Stimulated activated naive CD4-positive, alpha-beta T cell treated with Interleukin-2 at 50 U/mL for 16 hours (primary cell): ENCODE data around the gene PPP1CB.
A peak's percentile ranks its signal among the peaks of the same experiment; 100 is the strongest.
"Not testable (repeated sequence)": the region's sequence is repeated elsewhere in the genome, so short reads cannot be mapped to it uniquely, and the experiment has no call there.

Experiments
- DNase-seq: peaks from one replicate; lab custom pipeline; 2025; lab: John Stamatoyannopoulos, UW

The PPP1CB gene

DNA sequence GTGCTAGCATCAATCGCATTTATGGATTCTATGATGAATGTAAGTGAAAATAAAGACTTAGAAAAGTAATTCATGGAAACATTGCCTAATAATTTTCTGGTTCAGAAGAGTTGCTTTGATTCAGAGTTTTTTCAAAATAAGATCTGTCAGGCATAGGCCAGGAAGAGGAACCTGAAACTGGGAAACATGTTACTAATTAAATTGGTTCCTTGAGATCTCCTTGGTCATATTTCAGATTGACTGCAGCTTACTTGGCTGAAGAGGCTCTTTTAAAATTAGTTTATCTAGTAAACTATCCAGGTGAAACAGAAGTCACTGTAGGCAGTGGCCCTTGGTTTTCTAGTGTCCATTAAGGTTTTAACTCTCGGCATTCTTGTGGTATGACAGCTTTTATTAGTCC, 27.4 kb downstream of the PPP1CB start:
- no peak for DNase-seq

DNA sequence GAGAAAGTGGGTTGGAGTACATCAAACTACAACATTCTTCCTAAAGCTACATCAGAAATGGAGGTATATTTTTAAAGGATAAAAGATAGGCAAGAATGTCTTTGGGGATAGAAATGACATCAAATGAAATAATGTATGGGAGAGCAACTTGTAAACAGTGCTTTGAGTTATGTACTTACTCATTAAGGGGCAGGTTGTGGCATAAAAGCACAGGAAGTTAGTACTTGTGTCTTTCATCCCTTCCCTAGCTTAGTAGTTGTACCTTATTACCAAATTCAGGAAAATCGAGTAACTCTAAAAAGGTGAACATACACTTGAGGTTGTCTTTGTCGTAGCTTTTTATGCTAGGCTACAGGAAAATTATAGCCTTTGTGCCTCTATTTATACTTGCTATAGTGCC, 28.9 kb downstream of the PPP1CB start:
- DNase-seq = no peak

DNA sequence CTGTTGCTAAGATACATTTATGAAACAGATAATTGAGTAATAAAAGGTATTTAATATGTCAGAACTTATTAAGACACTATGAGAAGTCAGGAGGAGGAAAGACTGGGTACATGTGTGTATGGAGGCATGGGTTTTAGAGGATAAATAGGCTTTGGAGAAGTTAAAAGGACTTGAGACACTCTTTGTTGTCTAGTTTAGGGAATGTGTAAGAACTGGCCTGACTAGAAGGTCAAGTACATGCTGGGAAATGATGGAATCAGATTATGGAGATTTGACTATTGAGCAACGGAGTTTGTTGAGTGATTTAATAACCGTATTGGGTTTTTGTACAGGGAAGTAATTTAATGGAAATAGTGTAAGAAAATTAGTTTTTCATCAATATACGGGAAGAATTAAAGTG, 30.8 kb downstream of the PPP1CB start:
- no peak for DNase-seq

DNA sequence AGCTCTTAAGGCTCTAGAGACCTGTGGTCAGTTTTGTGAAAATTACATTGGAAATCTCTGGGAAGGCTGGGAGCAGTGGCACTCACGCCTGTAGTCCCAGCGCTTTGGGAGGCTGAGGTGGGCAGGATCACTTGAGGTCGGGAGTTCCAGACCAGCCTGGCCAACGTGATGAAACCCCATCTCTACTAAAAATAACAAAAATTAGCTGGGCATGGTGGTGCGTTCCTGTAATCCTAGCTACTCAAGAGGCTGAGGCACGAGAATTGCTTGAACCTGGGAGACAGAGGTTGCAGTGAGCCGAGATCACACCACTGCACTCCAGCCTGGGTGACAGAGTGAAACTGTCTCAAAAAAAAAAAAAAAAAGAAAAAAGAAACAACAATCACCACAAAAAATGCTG, 32.9 kb downstream of the PPP1CB start:
- not testable (repeated sequence) for DNase-seq

DNA sequence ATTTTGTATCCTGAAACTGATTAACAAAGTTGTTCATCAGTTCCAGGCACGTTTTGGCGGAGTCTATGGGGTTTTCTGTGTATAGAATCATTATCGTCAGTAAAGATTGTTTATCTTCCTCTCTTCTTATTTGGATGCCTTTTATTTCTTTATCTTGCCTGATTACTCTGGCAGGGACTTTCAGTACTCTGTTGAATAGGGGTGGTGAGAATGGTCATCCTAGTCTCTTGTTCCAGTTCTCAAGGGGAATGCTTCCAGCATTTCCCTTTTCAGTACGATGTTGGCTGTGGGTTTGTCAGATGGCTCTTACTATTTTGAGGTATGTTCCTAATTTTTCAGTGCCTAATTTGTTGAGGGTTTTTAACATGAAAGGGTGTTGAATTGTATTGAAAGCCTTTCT, 45.0 kb downstream of the PPP1CB start:
- no peak for DNase-seq

DNA sequence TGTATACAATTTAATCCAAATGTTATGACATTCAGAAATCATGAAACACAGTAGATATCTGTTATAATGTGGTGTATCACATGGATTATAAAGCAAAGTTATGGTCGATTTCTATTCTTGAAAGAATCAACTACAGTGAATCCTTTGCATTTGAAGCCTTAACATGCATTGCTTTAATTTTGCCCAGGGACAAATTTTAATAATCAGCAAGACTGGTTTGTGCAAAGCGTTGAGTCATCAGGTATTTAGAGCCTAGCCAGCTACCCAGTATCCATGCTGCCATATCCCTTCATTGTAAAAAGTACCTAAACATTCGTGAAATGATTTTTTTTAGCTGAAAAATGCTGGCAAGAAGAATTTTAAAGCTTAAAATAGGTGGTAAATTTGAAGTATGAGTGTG, 50.1 kb downstream of the PPP1CB start:
- no peak for DNase-seq

DNA sequence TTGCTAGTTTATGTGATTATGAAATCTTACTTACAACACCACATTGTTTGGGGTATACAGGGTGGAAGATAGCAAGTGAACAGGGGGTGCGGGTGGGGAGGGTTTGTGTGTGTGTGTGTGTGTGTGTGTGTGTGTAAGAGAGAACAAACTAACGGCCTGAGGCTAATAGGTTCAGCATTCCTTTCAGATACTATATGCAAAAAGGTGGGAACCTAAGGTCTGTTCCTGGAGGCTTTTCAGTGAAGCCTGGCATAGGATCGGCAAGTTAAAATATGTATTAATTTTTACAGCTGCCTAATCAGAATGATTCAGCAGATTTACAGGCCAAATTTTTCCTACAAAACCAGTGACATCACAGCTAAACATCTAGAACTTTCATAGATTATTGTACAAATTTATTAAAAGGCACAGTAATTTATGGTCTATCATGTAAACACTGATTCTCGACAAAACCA, 51.4 kb downstream of the PPP1CB start:
- DNase-seq = no peak

DNA sequence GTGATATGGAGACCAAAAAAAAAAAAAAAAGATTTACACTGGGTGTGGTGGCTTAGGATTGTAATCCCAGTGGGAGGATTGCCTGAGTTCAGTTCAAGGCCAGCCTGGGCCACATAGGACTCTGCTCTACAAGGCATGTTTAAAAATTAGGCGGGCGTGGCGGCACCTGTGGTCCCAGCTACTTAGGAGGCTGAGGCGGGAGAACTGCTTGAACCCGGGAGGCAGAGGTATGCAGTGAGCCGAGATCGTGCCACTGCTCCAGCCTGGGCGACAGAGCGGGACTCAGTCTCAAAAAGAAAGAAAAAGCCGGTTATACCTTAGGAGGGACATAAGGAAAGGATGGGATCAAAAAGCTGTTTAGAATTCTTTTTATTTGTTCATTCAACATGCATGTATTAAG, 58.3 kb downstream of the PPP1CB start:
- DNase-seq = no peak

DNA sequence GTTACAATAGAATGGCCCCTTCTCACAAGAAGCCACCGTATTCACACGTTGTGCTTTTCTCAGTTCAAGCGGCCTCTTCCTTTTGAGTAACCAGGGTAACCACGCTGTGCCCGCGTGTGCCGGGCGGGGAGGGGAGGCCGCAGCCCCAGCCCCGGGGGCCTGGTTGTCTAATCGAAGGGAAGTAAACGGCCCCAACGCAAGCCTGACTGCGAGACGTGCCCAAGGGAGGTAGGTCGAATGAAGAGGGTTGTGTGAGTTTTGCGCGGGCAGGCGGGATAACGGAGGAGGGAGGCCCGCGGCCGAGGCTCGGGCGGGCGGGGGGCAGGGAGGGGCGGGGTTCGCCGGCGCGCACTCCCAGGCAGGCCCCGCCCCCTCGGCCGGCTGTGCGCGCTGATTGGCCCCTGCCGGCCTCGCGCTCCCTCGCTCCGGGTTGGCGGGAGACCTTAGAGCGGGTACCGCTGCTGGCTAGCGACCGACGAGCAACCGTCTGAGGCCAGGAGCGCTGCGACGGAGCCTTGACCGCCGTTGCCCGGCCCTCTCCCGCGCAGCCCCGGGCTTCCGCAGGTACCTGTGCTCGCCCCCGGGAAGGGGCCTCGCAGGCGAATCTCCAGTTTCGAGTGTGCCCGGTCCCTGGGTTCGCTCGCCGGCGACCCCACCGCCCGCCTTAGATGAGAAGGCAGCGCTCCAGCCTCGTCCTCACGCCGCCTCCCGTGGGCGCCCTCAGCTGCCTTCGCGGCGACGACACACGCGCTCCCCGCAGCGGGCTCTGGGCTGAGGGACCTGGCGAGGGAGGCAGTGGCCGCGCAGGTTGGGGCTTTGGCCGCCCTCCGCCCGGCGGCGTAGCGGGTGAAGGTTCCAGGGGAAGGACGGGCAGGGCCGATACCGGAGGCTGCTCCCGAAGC, 59.0 kb downstream of the PPP1CB start, which contains the start of gene SPDYA:
Gene SPDYA, plus strand, starts transcription at position 451 of the 902 bp plus-strand sequence. CDS start 5,181 bp downstream, outside the sequence.
- DNase-seq = peak; percentile 81

DNA sequence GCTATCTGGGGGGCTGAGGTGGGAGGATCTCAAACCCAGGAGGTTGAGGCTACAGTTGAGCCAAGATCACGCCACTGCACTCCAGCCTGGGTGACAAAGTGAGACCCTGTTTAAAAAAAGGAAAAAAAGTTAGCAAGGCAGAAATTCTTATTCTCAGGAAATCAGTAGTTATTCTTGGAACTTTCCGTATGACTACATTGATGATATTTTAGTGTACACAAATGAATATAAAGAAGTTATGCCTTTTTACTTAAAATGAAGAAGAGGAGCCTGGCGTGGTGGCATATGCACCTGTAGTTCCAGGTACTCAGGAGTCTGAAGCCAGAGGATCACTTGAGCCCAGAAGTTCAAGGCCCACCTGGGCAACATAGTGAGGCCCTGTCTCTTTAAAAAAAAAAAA, 66.4 kb downstream of the PPP1CB start:
- DNase-seq = no peak

DNA sequence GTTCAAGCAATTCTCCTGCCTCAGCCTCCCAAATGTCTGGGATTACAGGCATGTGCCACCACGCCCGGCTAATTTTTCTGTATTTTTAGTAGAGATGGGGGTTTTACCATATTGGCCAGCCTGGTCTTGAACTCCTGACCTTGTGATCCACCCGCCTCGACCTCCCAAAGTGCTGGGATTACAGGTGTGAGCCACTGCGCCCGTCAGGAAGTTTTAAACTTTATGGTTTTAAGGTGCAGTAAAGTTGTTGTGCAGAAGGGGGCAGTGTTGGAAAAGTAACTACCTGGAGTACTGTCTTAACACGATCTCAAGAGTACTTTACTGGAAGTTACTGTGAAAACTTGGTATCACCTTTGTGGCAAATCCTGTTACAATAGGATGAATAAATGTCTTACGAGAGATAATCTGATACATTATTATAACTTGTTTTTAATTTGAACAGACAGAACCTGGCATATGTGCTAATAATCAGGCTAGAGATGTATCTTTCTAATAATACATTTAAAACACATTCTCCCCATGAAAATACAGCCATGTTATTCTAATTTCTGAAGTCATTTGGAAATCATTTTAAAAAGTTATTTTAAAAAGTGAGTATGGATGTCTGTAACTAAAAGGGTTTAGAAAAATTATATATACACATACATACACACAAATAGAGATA, 69.8 kb downstream of the PPP1CB start:
- peak; percentile 10 for DNase-seq

DNA sequence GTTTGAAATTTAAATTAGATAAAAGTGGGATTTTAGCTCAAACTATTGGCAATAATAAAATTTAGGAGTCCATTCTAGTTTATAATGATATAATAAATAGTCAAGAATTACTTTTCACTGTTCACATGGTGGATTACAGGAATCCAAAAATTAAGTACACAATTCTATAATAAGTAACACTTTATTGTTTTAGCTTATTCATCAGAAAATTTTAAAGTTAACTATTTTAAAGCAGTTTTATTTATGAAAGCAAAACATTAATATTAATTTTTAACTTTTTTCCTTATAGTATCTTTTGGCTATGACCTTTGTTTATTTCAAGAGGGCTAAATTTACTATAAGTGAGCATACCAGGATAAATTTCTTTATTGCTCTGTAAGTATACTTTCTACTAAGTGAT, 70.4 kb downstream of the PPP1CB start:
- no peak for DNase-seq

DNA sequence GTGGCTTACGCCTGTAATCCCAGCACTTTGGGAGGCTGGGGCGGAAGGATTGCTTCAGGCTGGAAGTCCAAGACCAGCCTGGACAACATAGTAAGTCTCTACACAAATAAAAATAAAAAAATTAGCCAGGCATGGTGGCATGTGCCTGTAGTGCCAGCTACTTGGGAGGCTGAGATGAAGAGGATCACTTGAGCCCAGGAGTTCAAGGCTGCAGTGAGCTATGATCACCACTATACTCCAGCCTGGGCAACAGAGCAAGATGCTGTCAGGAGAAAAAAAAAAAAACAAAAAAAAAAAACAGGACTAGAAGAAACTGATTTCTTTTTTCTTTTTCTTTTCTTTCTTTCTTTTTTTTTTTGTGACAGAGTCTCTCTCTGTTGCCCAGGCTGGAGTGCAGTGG, 72.6 kb downstream of the PPP1CB start:
- DNase-seq = no peak

DNA sequence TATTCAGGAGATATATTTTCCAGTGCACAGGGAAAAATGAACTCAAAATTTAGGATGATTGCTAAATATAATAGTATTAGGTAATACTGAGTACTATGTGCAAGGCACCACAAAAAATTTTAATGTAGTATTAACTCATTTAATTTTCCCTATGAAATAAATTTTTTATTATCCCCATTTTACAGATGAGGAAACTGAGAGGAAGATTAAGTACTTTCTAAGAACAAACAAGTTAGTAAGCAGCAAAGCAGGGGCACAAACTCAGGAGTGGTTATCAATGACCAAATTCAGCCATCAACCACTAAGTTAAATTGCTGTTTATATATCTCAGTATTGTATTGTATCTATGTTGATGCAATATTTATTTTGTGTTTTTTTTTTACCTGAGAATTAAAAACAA, 73.2 kb downstream of the PPP1CB start:
- no peak for DNase-seq

DNA sequence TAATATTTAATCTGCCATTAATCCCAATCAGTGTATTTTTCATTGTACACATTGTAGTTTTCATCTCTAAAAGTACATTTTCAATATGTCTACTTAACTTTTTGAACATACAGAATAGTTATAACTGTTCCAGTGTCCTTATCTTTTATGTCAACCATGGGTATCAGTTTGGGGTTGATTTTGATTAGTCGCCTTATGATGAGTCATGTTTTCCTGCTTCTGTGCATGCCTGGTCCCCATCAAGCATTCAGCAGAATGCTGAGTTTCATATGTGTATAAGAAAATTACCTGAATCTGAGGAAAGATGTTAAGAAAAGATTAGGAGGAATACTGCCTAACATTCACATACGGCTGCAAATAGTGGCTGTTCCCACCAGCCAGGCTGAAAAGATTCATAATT, 76.8 kb downstream of the PPP1CB start:
- DNase-seq = no peak

DNA sequence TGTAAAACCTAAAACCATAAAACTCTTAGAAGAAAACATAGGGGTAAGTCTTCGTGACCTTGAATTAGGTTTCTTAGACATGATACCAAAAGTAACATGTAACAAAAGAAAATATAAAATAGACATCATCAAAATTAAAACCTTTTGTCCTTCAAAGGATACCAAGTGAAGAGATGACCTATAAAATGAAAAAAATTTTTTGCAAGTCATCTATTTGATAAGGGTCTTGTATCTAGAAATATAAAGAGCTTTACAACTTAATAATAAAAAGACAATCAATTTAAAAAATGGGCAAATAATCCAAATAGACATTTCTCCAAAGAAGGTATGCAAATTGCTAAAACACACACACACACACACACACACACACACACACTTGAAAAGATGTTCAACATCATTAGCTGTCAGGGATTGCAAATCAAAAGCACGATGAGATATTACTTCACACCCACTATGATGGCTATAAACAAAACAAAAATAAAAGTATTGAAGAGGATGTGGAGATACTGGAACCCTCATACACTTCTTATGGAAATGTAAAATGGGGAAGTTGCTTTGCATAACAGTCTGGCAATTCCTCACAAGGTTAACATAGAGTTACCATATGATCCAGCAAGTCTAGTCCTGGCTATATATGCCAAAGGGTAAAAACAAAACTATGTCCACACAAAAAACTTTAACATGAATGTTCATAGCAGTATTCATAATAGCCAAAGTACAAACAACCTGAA, 82.3 kb downstream of the PPP1CB start:
- DNase-seq = no peak

DNA sequence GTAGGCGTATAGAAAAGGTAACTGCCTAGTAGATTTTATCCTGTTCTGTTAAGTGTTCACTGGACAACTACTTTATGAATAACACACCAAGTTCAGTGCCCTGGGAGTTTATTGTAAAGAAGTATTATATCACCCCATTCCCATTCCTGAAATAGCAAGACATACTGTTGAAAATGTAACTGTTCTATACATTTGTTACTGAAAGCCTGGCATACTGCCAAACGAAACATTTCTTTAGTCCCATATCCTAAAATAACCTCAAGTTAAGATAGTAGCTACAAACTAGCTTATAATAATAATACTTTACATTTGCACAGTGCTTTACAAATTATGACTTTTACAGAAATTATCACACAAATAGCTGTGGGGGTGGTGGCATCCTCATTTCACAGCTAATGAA, 84.2 kb downstream of the PPP1CB start:
- no peak for DNase-seq

DNA sequence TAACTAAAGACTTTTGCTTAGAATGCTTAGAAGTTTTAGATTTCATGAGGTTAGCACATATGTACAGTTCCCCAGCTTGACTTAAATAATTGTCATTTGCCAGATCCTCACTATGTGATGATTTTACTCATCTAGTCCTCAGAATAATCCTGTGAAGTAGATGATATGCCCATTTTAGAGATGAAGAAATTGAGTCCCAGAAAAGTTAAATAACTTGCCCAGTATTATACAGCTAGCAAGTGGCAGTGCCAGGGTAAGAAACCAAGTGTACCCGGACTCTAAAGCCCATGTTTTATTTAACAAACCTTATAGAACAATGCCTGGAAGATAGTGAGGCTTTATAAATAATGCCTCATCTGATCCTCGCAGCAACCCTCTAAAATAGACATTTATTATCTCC, 87.3 kb downstream of the PPP1CB start:
- no peak for DNase-seq

DNA sequence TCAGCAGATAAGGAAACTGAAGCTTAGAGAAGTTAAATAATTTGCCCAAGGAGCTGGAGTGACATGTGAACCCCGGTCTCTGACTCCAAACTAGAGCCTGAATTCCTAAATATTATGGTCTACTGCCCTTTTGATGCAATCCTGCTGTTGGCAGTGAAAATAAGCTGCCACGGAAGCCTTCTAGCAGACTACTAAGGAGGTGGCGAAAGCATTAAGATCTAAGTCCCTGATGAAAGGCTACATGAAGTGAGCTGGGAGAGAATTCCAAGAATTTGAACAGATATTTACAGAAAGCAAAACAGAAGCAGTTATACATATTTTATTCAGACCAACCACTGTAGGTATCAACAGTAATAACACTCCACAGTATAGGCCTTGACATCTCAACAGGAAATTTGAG, 90.4 kb downstream of the PPP1CB start:
- no peak for DNase-seq
